Breast epithelium (tissue), 4 donors: ENCODE results near the gene FHIT. TPM values are rescaled to one million over a fixed set of nuclear protein-coding genes. Genes with fewer than 3 reads are reported as not detected.
"Not testable (repeated sequence)": the region's sequence is repeated elsewhere in the genome, so short reads cannot be mapped to it uniquely, and the experiment has no call there.

Source experiments
- DNase-seq, 2 donors: peaks; one replicate each; pipeline ENCODE4 v3.0.0-alpha.2; 2019; ENCODE audit warnings: low spot score in 2 of 2
- H3K27ac ChIP-seq, 2 donors: fragments of 200-600 bp; sonication (generic) in 1 of 2; one replicate each; pipeline ENCODE4 v1.5.1; 2016 to 2019; ENCODE audit warnings: mild to moderate bottlenecking in 1 of 2
- H3K27me3 ChIP-seq, 2 donors: fragments of 200-600 bp; sonication (generic) in 1 of 2; one replicate each; pipeline versions ENCODE4 v1.5.1 to v1.6.0; 2017 to 2019; ENCODE audit warnings: control low read depth in 1 of 2, mild to moderate bottlenecking in 1 of 2
- H3K36me3 ChIP-seq: fragments of 200-600 bp; one replicate; pipeline ENCODE4 v1.5.1; 2019
- H3K4me1 ChIP-seq, 2 donors: fragments of 200-600 bp; sonication (generic); one replicate each; pipeline ENCODE4 v1.5.1; 2016 to 2019; ENCODE audit warnings: control low read depth in 1 of 2
- H3K4me3 ChIP-seq, 3 donors: fragments of 200-600 bp; sonication (generic); 1 replicate in 2 of 3; 2 replicates in 1 of 3; pipeline ENCODE4 v1.5.1; 2016 to 2019; ENCODE audit warnings: mild to moderate bottlenecking in 3 of 3, moderate library complexity in 2 of 3
- H3K9me3 ChIP-seq, 2 donors: fragments of 200-600 bp; sonication (generic) in 1 of 2; one replicate each; pipeline ENCODE4 v1.5.1; 2016 to 2019; ENCODE audit warnings: control low read depth in 1 of 2
- CTCF ChIP-seq, 3 donors: fragments of 450-650 bp; IDR thresholded peaks; one replicate each; pipeline ENCODE4 v1.5.1; 2016 to 2017; ENCODE audit warnings: antibody characterized with exemption in 3 of 3, mild to moderate bottlenecking in 3 of 3, moderate library complexity in 3 of 3
- POLR2A ChIP-seq: fragments of 450-650 bp; IDR thresholded peaks from one replicate; pipeline ENCODE4 v1.6.1; 2016; ENCODE audit warnings: antibody characterized with exemption, mild to moderate bottlenecking, moderate library complexity
- POLR2AphosphoS5 ChIP-seq, 3 donors: sonication (generic); formaldehyde crosslinking; IDR thresholded peaks; one replicate each; pipeline ENCODE4 v1.6.1; 2017; ENCODE audit warnings: antibody characterized with exemption in 3 of 3
- intact Hi-C: fragments of 100-400 bp; cut with DNase I; formaldehyde crosslinking; loops from one replicate; pipeline ENCODE4 v1.15.1; 2023; ENCODE audit warnings: low total_unique reads
- total RNA-seq, 3 donors: library from RNA; depleted of rRNA; stranded (reverse); fragments of >200 nt; gene quantifications; one replicate each; pipeline ENCODE4 v1.1.0, GENCODE V29; 2016

Gene FHIT
- total RNA-seq, 3 donors from 2014 or later: 9.0 to 19.2 (median 17.7) TPM

GRCh38 chr3:61066800-61067199 is 184.5 kb downstream of the FHIT start:
- no peak for DNase-seq
- H3K4me3 ChIP-seq: no peak overlapping the region
- no peaks in the 10 kb centered on the region for H3K27me3 ChIP-seq
- no peaks in the 10 kb centered on the region for H3K4me1 ChIP-seq
- H3K27ac ChIP-seq: no peak overlapping the region
- H3K9me3 ChIP-seq: peaks cover 0 to 5% of the 10 kb centered on the region in 2 donors
- intact Hi-C loops: no loop called here
- TF ChIP-seq POLR2AphosphoS5 (IDR thresholded peaks at IDR 0.05) (no peak), POLR2A (no peak), CTCF (IDR thresholded peaks at IDR 0.05) (no peak)
- no peaks in the 10 kb centered on the region for H3K36me3 ChIP-seq

GRCh38 chr3:61066222-61066621 is 185.0 kb downstream of the FHIT start:
- DNase-seq, H3K27me3 ChIP-seq, H3K27ac ChIP-seq, H3K4me1 ChIP-seq, H3K36me3 ChIP-seq, H3K4me3 ChIP-seq, H3K9me3 ChIP-seq, intact Hi-C loops: not testable (repeated sequence)

GRCh38 chr3:61065451-61066011 is 185.7 kb downstream of the FHIT start:
- H3K4me3 ChIP-seq: no peak overlapping the region
- TF ChIP-seq POLR2AphosphoS5 (IDR thresholded peaks at IDR 0.05): no peak
- no peak for TF ChIP-seq CTCF (IDR thresholded peaks at IDR 0.05)
- TF ChIP-seq POLR2A: no peak
- no peaks in the 10 kb centered on the region for H3K27me3 ChIP-seq
- no peaks in the 10 kb centered on the region for H3K4me1 ChIP-seq
- no peak overlapping the region for H3K27ac ChIP-seq
- no peak for DNase-seq
- intact Hi-C loops: no loop called here
- H3K9me3 ChIP-seq: peaks cover 0 to 5% of the 10 kb centered on the region in 2 donors
- H3K36me3 ChIP-seq: no peaks in the 10 kb centered on the region

GRCh38 chr3:61061092-61061723 is 190.0 kb downstream of the FHIT start:
- DNase-seq: no peak
- intact Hi-C loops: no loop called here
- Histone ChIP-seq H3K36me3 (no peaks in the 10 kb centered on the region), H3K9me3 (peaks cover 0 to 5% of the 10 kb centered on the region in 2 donors), H3K27ac (no peak overlapping the region), H3K4me3 (no peak overlapping the region), H3K4me1 (no peaks in the 10 kb centered on the region), H3K27me3 (no peaks in the 10 kb centered on the region)
- no peak for TF ChIP-seq POLR2A
- no peak for TF ChIP-seq POLR2AphosphoS5 (IDR thresholded peaks at IDR 0.05)
- no peak for TF ChIP-seq CTCF (IDR thresholded peaks at IDR 0.05)

GRCh38 chr3:61060411-61060861 is 190.8 kb downstream of the FHIT start:
- DNase-seq: no peak
- H3K36me3 ChIP-seq: no peaks in the 10 kb centered on the region
- H3K27ac ChIP-seq: no peak overlapping the region
- no peak overlapping the region for H3K4me3 ChIP-seq
- peaks cover 0 to 5% of the 10 kb centered on the region in 2 donors for H3K9me3 ChIP-seq
- intact Hi-C loops: no loop called here
- TF ChIP-seq POLR2A: no peak
- no peak for TF ChIP-seq CTCF (IDR thresholded peaks at IDR 0.05)
- TF ChIP-seq POLR2AphosphoS5 (IDR thresholded peaks at IDR 0.05): no peak
- H3K4me1 ChIP-seq: no peaks in the 10 kb centered on the region
- H3K27me3 ChIP-seq: no peaks in the 10 kb centered on the region
